Transverse colon (tissue), 3 donors: Measurements from ENCODE around the gene ZNF440.

Experiments
- CTCF ChIP-seq, 5 experiments: fragments of 200-600 bp in 3 of 5; fragments of 450-650 bp in 2 of 5; sonication (generic) in 3 of 5; IDR thresholded peaks; 1 replicate in 2 of 5; 2 replicates in 3 of 5; pipeline ENCODE4 v1.5.1; 2016 to 2017; ENCODE audit warnings: antibody characterized with exemption in 5 of 5, inconsistent platforms in 3 of 5, mild to moderate bottlenecking in 2 of 5, moderate library complexity in 1 of 5
- POLR2A ChIP-seq: fragments of 450-650 bp; IDR thresholded peaks from one replicate; pipeline ENCODE4 v1.6.1; 2016; ENCODE audit warnings: antibody characterized with exemption, mild to moderate bottlenecking, moderate library complexity

GRCh38 chr19:11873762-11874161 is 59.7 kb downstream of the ZNF440 start:
- no peak for TF ChIP-seq CTCF (IDR thresholded peaks at IDR 0.05)
- TF ChIP-seq POLR2A = no peak
